HEK293T (cell line): ENCODE measurements around the gene KCTD6.
"Not testable (repeated sequence)": the region's sequence is repeated elsewhere in the genome, so short reads cannot be mapped to it uniquely, and the experiment has no call there.

Experiments used
- CTCF ChIA-PET: fragments of 350-600 bp; formaldehyde crosslinking; extraction: SDS; loops from one replicate; lab custom pipeline; 2021; ENCODE audit warnings: antibody characterized with exemption, inconsistent platforms; lab: Yijun Ruan, JAX
- POLR2A ChIA-PET: fragments of 350-600 bp; formaldehyde crosslinking; extraction: SDS; loops from one replicate; lab custom pipeline; 2020; ENCODE audit warnings: antibody characterized with exemption, inconsistent platforms; lab: Yijun Ruan, JAX
- DNase-seq: peaks from one replicate; pipeline ENCODE4 v3.0.0; 2012; ENCODE audit warnings: mixed read lengths; ENCODE audit errors: extremely low spot score
- ARNT ChIP-seq: fragments of 450-650 bp; IDR thresholded peaks from 2 replicates; pipeline ENCODE4 v1.6.1; 2017; ENCODE audit warnings: mild to moderate bottlenecking
- BHLHE40 ChIP-seq: fragments of 450-650 bp; IDR thresholded peaks from 2 replicates; pipeline ENCODE4 v1.6.1; 2016; ENCODE audit warnings: mild to moderate bottlenecking, moderate library complexity, borderline replicate concordance
- CTBP1 ChIP-seq: fragments of 450-650 bp; IDR thresholded peaks from 2 replicates; pipeline ENCODE4 v1.6.1; 2016; ENCODE audit warnings: borderline replicate concordance
- ELF4 ChIP-seq: fragments of 450-650 bp; IDR thresholded peaks from 2 replicates; pipeline ENCODE4 v1.6.1; 2017; ENCODE audit warnings: antibody characterized with exemption
- FOXA1 ChIP-seq: fragments of 450-650 bp; IDR thresholded peaks from 2 replicates; pipeline ENCODE4 v1.6.1; 2016; ENCODE audit warnings: mild to moderate bottlenecking
- FOXK2 ChIP-seq: fragments of 450-650 bp; IDR thresholded peaks from 2 replicates; pipeline ENCODE4 v1.6.1; 2016; ENCODE audit warnings: mild to moderate bottlenecking
- FOXM1 ChIP-seq: fragments of 450-650 bp; IDR thresholded peaks from 2 replicates; pipeline ENCODE4 v1.6.1; 2017; ENCODE audit warnings: mild to moderate bottlenecking, borderline replicate concordance
- HDGF ChIP-seq: fragments of 450-650 bp; IDR thresholded peaks from 2 replicates; pipeline ENCODE4 v1.6.1; 2017; ENCODE audit warnings: antibody characterized with exemption, borderline replicate concordance
- L3MBTL2 ChIP-seq: fragments of 450-650 bp; conservative IDR thresholded peaks from 2 replicates; pipeline ENCODE4 v1.6.1; 2016; ENCODE audit warnings: mild to moderate bottlenecking
- LEF1 ChIP-seq: fragments of 450-650 bp; IDR thresholded peaks from 2 replicates; pipeline ENCODE4 v1.6.1; 2017; ENCODE audit warnings: mild to moderate bottlenecking, borderline replicate concordance
- NFRKB ChIP-seq: fragments of 450-650 bp; IDR thresholded peaks from 2 replicates; pipeline ENCODE4 v1.6.1; 2016; ENCODE audit warnings: mild to moderate bottlenecking, moderate library complexity
- PKNOX1 ChIP-seq: fragments of 450-650 bp; IDR thresholded peaks from 2 replicates; pipeline ENCODE4 v1.6.1; 2016
- SP1 ChIP-seq: fragments of 450-650 bp; IDR thresholded peaks from 2 replicates; pipeline ENCODE4 v1.6.1; 2017
- SUZ12 ChIP-seq: fragments of 450-650 bp; IDR thresholded peaks from 2 replicates; pipeline ENCODE4 v1.6.1; 2016; ENCODE audit warnings: mild to moderate bottlenecking
- TARDBP ChIP-seq: fragments of 450-650 bp; IDR thresholded peaks from 2 replicates; pipeline ENCODE4 v1.6.1; 2016
- ZNF384 ChIP-seq: fragments of 450-650 bp; IDR thresholded peaks from 2 replicates; pipeline ENCODE4 v1.6.1; 2016

The KCTD6 gene

DNA sequence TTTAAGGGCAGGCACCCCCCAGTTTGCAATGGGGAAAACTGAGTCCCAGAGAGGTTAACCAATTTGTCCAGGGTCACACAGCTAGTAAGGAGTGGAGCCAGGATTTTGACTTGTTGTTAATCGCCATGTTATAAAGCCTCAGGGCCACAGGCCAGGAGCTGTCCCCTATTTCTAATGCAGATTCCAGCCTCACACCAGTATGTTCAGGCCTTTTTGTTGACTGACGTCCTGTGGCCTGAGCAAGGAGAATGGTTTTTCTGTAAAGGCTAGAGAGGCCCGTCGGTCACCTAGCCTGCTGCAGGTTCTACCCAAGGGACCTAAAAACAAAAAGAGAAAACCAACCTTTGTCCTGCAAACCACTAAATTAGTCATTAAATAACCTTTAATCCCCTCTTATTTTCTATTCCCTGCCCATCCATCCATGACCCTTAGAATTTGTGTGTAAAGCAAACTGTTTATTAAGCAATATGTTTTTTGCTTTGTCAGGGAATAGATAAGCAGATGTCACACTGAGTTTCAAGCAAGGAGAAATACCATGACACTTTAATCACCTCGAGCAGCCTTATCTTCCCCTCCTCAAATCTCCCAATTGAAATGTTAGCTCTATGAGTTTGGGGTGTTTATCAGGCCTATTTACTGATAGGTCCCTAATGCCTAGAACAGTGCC lies 31.0 kb downstream of the KCTD6 start:
- ChIA-PET CTCF (interaction anchor here (0.6 kb wide), 1 partner anchor 404 kb away, joined by 3 read pairs; no protein-coding TSS in a partner anchor), POLR2A (no interaction called here)
- TF ChIP-seq NFRKB (no peak), ELF4 (no peak), FOXM1 (no peak), SUZ12 (no peak), BHLHE40 (no peak)
- no peak for DNase-seq

- POLR2A ChIA-PET = no interaction called here
- CTCF ChIA-PET = no interaction called here
- TF ChIP-seq SUZ12 (no peak), SP1 (no peak), ELF4 (no peak), NFRKB (no peak), BHLHE40 (no peak), FOXA1 (no peak), HDGF (no peak)
- DNase-seq = no peak
Measured at GRCh38 chr3:58524326-58524888, 32.5 kb downstream of the KCTD6 start.

DNA sequence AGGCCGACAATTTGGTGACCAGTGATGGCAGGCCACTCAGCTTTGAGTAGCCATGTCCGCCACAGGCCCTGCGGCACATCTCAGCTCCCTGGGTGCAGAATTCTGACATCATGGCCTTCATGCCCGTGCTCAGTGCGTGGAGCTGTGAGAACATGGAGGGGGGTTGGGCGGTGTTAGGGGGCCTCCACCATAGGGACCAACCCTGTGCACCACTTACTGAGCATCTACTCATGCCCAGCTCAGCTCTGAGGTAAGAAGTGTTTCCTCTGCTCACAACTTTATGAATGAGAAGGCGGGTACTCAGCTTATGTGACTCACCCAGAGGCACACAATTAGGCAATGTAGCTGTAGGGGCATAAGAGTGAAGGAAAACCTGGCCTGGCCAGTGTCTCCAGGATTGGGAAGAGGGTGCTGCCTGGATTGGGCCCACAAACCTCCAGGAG lies 34.6 kb downstream of the KCTD6 start:
- DNase-seq = no peak
- no peak for TF ChIP-seq FOXA1
- no peak for TF ChIP-seq NFRKB
- no peak for TF ChIP-seq SP1
- TF ChIP-seq SUZ12 = no peak
- no peak for TF ChIP-seq ZNF384
- no peak for TF ChIP-seq LEF1
- TF ChIP-seq ARNT = no peak
- TF ChIP-seq TARDBP = no peak
- TF ChIP-seq PKNOX1 = no peak
- TF ChIP-seq CTBP1 = no peak
- no peak for TF ChIP-seq L3MBTL2
- no peak for TF ChIP-seq FOXM1
- no peak for TF ChIP-seq ELF4
- no peak for TF ChIP-seq FOXK2
- no peak for TF ChIP-seq BHLHE40
- no peak for TF ChIP-seq HDGF
- POLR2A ChIA-PET = no interaction called here
- CTCF ChIA-PET = interaction anchor here (0.7 to 1.0 kb wide), 3 partner anchors 33 to 63 kb away, joined by 3 read pairs; partner anchors contain the start of gene KCTD6

GRCh38 chr3:58527440-58527839 lies 35.5 kb downstream of the KCTD6 start:
- CTCF ChIA-PET, DNase-seq: not testable (repeated sequence)
- POLR2A ChIA-PET = interaction anchor here (1.0 kb wide), 1 partner anchor 94 kb away, joined by 3 read pairs; the partner anchor contains the start of gene PDHB

- POLR2A ChIA-PET = interaction anchor here (1.0 kb wide), 1 partner anchor 95 kb away, joined by 3 read pairs; the partner anchor contains the start of gene PDHB
- CTCF ChIA-PET = interaction anchor here (0.8 to 2.2 kb wide), 5 partner anchors 8 to 34 kb away, joined by 3 to 8 read pairs (median 4); no protein-coding TSS in a partner anchor
- no peak for DNase-seq
- TF ChIP-seq BHLHE40 (no peak), HDGF (no peak), CTBP1 (no peak), PKNOX1 (no peak), SUZ12 (no peak), FOXM1 (no peak), FOXA1 (no peak), FOXK2 (no peak), L3MBTL2 (no peak), TARDBP (no peak), ZNF384 (no peak), ELF4 (no peak), ARNT (no peak), LEF1 (no peak), NFRKB (no peak), SP1 (no peak)
Measured at GRCh38 chr3:58528629-58529028, 36.7 kb downstream of the KCTD6 start.

- POLR2A ChIA-PET = interaction anchor here (1.0 kb wide), 1 partner anchor 35 kb away, joined by 4 read pairs; no protein-coding TSS in a partner anchor
- DNase-seq = peak; percentile 67
- TF ChIP-seq FOXK2 (no peak), ZNF384 (no peak), FOXM1 (no peak), TARDBP (no peak), PKNOX1 (no peak), L3MBTL2 (no peak), ARNT (no peak), SUZ12 (no peak), HDGF (no peak), FOXA1 (no peak), LEF1 (no peak), CTBP1 (no peak), BHLHE40 (no peak), ELF4 (no peak), NFRKB (no peak), SP1 (no peak)
- CTCF ChIA-PET = interaction anchor here (0.5 to 2.2 kb wide), 12 partner anchors 9 to 773 kb away, joined by 3 to 8 read pairs (median 4); no protein-coding TSS in a partner anchor
Measured at GRCh38 chr3:58529516-58530353, 37.8 kb downstream of the KCTD6 start.
